Adrenal gland (tissue), 12 donors: ENCODE data around the gene SMARCD2. TPM values are rescaled to one million over a fixed set of nuclear protein-coding genes. Genes with fewer than 3 reads are reported as not detected.

Experiments used
- DNase-seq, 7 donors: peaks; one replicate each; pipeline ENCODE4 v3.0.0-alpha.2; 2019 to 2020
- H3K27ac ChIP-seq, 5 donors: fragments of 200-600 bp; sonication (generic) in 4 of 5; 1 replicate in 3 of 5; 2 replicates in 2 of 5; pipeline versions ENCODE4 v1.5.1 to v1.8.0; 2016 to 2020; ENCODE audit warnings: mild to moderate bottlenecking in 1 of 5
- H3K27me3 ChIP-seq: fragments of 200-600 bp; 2 replicates; pipeline ENCODE4 v1.8.0; 2021
- H3K36me3 ChIP-seq, 2 donors: fragments of 200-600 bp; replicated peaks in 1 of 2; 1 replicate in 1 of 2; 2 replicates in 1 of 2; pipeline versions ENCODE4 v1.5.1 to v1.8.0; 2018 to 2022
- H3K4me1 ChIP-seq, 2 donors: fragments of 200-600 bp; replicated peaks in 1 of 2; 1 replicate in 1 of 2; 2 replicates in 1 of 2; pipeline versions ENCODE4 v1.5.1 to v1.8.0; 2018 to 2021
- H3K4me3 ChIP-seq, 4 donors: fragments of 200-600 bp; sonication (generic) in 3 of 4; one replicate each; pipeline ENCODE4 v1.5.1; 2016 to 2018
- H3K9me3 ChIP-seq, 3 donors: fragments of 200-600 bp; sonication (generic) in 1 of 3; replicated peaks in 1 of 3; 1 replicate in 2 of 3; 2 replicates in 1 of 3; pipeline versions ENCODE4 v1.5.1 to v1.8.0; 2016 to 2021
- POLR2A ChIP-seq, 2 donors: fragments of 450-650 bp; IDR thresholded peaks; one replicate each; pipeline ENCODE4 v1.6.1; 2017; ENCODE audit warnings: antibody characterized with exemption in 2 of 2, mild to moderate bottlenecking in 2 of 2, moderate library complexity in 1 of 2
- WGBS, 4 donors: extraction: QIAGEN DNeasy Blood & Tissue Kit in 2 of 4; methylation state at CpG; one replicate each; pipeline versions ENCODE4 v1.1.5 to v1.1.7; 2013 to 2017; 5-methylcytosine and 5-hydroxymethylcytosine counted together
- intact Hi-C, 2 donors: fragments of 100-400 bp; cut with DNase I; formaldehyde crosslinking; loops; one replicate each; pipeline versions ENCODE4 v1.14.1 to v1.15.0; 2022 to 2023
- polyA plus RNA-seq, 3 donors: library from polyadenylated mRNA; stranded (reverse); fragments of 200-250 nt in 2 of 3; fragments of 350-450 nt in 1 of 3; fragmentation: Illumina TruSeq in 1 of 3; extraction: RNeasy Lipid Tissue Mini Kit (QIAGEN cat#74804) in 1 of 3; gene quantifications; one replicate each; pipeline ENCODE4 v1.2.3, GENCODE V29; 2013 to 2014
- total RNA-seq, 9 donors: library from RNA; depleted of rRNA in 4 of 9; stranded (reverse); fragments of >200 nt in 4 of 9; fragments of 120-200 nt in 1 of 9; fragmentation: NEBNext Ultra II Directional in 1 of 9; extraction: Animal tissue kit (Norgen Biotek cat#: 25700) in 1 of 9; gene quantifications; one replicate each; pipeline versions ENCODE4 v1.1.0 to v1.2.4, GENCODE V29; 2013 to 2023
- TF ChIP-seq, protein P1 (sequence below), 6 experiments: fragments of 450-650 bp in 4 of 6; fragments of 200-600 bp in 2 of 6; sonication (generic) in 1 of 6; IDR thresholded peaks; 1 replicate in 5 of 6; 2 replicates in 1 of 6; pipeline versions ENCODE4 v1.5.1 to v1.8.0; 2016 to 2021; ENCODE audit warnings: antibody characterized with exemption in 6 of 6, mild to moderate bottlenecking in 2 of 6, moderate library complexity in 1 of 6
- donor health status: healthy with polysubstance abuse.
- donor health status: Bipolar disorder and iron deficiency.
- donor health status: DM: yes; HTN: yes; CAD: no.
- donor health status: DM: no; HTN: no; CAD: no.
- donor health status: DM: no; HTN: no; CAD: no.
- donor health status: DM: yes; HTN: yes; CAD: no.

Gene SMARCD2
- total and polyA plus RNA-seq, 12 donors, result 41.9 to 185 (median 80.0) TPM

DNA sequence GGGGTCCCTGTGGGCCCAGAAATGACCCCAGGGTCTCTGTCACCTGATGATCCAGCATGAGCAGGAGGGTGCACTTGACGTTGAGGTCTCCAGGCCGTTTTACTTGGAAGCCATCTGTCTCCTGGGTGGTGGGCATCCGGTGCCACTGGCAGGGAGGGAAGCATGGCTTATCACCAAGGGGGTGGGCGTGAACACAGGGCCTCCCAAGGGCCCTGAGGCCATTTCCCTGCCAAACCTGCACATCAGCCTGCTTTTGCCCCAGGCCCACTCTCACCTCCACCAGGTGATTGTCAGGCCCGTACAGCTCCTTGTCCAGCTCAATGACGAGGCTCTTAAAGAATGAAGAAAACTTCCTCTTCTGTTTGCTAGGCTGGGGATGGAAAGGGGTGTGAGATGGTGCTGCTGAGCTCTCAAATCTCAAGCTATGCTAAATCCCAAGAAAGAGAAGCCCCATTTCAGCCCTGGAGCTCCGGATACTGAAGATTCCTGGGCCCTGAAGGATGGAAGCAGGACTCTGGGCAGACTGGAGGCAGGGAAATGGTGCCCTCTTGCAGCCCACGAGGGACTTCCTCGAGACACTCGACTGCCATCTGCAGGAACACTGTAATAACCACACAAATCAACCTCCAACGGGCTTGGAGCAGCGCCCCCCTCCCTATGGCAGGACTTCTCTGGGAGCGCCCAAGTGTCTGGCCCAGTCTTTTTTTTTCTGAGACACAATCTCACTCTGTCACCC, 7.9 kb downstream of the SMARCD2 start:
- Histone ChIP-seq H3K27me3 (no peaks in the 10 kb centered on the region), H3K4me1 (peaks cover 22 to 39% of the 10 kb centered on the region in 2 donors), H3K9me3 (no peaks in the 10 kb centered on the region), H3K36me3 (peaks cover 0 to 76% of the 10 kb centered on the region in 2 donors), H3K4me3 (no peak overlapping the region), H3K27ac (peak overlapping the region in 1 of 5 donors; percentile 30)
- DNase-seq, result peak in 6 of 7 donors; percentile 51 to 88 (median 77)
- intact Hi-C loops, result no loop called here
- no peak for TF ChIP-seq POLR2A (IDR thresholded peaks at IDR 0.05)
- TF ChIP-seq, protein P1, sequence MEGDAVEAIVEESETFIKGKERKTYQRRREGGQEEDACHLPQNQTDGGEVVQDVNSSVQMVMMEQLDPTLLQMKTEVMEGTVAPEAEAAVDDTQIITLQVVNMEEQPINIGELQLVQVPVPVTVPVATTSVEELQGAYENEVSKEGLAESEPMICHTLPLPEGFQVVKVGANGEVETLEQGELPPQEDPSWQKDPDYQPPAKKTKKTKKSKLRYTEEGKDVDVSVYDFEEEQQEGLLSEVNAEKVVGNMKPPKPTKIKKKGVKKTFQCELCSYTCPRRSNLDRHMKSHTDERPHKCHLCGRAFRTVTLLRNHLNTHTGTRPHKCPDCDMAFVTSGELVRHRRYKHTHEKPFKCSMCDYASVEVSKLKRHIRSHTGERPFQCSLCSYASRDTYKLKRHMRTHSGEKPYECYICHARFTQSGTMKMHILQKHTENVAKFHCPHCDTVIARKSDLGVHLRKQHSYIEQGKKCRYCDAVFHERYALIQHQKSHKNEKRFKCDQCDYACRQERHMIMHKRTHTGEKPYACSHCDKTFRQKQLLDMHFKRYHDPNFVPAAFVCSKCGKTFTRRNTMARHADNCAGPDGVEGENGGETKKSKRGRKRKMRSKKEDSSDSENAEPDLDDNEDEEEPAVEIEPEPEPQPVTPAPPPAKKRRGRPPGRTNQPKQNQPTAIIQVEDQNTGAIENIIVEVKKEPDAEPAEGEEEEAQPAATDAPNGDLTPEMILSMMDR (IDR thresholded peaks at IDR 0.05), result peak; percentile 25 to 64 (median 41)
- WGBS, 4 donors, result 35 to 45% (median 37%) methylated on average over 3 to 13 of the region's 13 CpGs

DNA sequence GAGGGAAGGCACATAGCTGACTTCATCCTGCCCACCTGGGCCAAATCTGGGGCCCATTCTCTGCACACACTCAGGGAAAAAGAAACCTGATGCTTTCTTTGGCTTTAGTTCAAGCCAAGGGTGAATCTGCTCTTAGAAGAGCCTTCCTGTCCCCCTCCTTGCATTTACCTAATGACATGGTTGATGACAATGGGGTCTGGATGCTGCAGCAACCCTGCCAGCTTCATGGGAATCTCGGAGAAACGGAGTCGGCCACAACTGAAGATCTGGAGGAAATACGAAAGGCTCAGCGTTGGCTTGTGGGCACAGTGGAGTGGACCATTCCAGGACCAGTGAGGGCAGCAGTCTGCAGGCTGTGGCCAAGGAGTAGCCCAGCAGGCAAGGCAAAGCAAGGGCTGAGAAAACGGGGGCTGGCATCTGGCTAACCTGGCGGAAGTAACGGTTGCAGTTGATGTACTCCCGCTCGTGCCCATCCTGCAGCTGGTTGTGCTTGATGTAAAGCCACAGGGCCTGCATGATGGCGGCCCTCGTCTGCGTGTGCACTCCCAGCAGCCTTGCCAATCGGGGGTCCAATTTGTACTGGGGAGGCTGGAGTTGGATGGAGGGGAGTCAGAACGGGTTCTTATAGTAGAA, 8.6 kb downstream of the SMARCD2 start:
- Histone ChIP-seq H3K4me3 (no peak overlapping the region), H3K9me3 (no peaks in the 10 kb centered on the region), H3K27ac (no peak overlapping the region), H3K36me3 (peaks cover 0 to 83% of the 10 kb centered on the region in 2 donors), H3K27me3 (no peaks in the 10 kb centered on the region), H3K4me1 (peaks cover 14 to 38% of the 10 kb centered on the region in 2 donors)
- TF ChIP-seq, protein P1 (IDR thresholded peaks at IDR 0.05), result no peak
- TF ChIP-seq POLR2A (IDR thresholded peaks at IDR 0.05), result no peak
- intact Hi-C loops, result no loop called here
- WGBS, 4 donors, result 85 to 93% (median 89%) methylated on average over 11 to 15 of the region's 15 CpGs
- DNase-seq, result peak in 3 of 7 donors; percentile 16 to 52 (median 18)

DNA sequence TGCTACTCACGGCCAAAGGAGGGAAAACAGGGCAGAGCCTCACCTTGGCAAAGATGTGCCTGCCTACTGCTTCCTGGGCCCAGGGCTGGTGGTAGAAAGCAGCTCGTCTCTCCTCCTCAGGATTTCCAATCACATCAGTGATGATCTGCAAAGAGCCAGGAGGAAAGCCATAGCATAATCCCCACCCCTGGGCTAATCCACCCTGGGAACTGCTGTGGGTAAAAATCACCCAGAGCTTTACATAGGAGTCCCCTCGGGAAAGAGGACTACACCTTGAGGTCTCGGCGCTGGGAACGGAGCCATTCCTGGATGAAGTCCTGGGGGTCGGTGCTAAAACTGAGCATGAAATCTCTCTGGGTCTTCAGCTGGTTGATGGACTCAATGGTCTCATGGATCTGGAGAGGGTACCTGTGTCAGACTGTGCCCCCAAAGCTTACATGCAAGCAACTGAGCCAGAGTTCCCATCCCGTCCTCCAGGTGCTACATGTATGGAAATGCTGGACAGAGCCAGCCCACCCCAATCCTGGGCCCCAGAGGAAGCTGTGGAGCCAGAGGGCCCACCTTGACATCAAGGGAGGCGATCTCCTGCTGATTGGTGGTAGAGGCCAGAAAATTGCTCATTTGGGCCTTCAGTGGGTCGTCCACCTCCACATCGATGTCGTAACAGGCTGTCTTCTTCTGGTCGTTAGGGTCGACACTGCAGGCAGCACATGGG, 9.3 kb downstream of the SMARCD2 start:
- TF ChIP-seq, protein P1 (IDR thresholded peaks at IDR 0.05), result no peak
- no peak for TF ChIP-seq POLR2A (IDR thresholded peaks at IDR 0.05)
- peaks cover 12 to 38% of the 10 kb centered on the region in 2 donors for H3K4me1 ChIP-seq

DNA sequence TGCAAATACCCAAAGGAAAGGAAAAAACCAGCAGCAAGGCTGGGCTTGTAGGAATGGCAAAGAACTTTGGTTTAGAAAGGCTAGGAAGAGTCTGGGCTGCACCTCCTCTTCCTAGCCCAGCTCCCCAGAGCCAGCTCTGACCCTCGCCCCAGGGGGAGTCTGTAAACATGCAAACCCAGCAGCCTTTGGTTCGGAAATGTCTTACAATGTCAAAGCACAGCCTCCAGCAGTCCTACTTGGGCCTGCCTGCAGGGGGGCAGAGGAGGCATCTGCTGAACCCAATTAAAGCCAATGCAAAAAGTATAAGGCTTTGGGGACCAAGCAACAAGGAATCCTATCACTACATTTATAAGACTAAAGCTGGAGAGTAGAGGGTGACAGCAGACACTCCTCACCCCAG, 10.0 kb downstream of the SMARCD2 start:
- no peak for TF ChIP-seq POLR2A (IDR thresholded peaks at IDR 0.05)
- TF ChIP-seq, protein P1 (IDR thresholded peaks at IDR 0.05), result no peak
- H3K4me3 ChIP-seq, result no peak overlapping the region
- H3K4me1 ChIP-seq, result peaks cover 8 to 34% of the 10 kb centered on the region in 2 donors
- H3K27ac ChIP-seq, result no peak overlapping the region
- no peaks in the 10 kb centered on the region for H3K27me3 ChIP-seq
- intact Hi-C loops, result no loop called here
- no peak for DNase-seq
- peaks cover 0 to 83% of the 10 kb centered on the region in 2 donors for H3K36me3 ChIP-seq
- no peaks in the 10 kb centered on the region for H3K9me3 ChIP-seq
- WGBS, 4 donors, result 73 to 88% (median 79%) methylated on average over 2 of the region's 2 CpGs

More for the DNA sequence above, 9.3 kb downstream of the SMARCD2 start:
- Histone ChIP-seq H3K9me3 (no peaks in the 10 kb centered on the region), H3K36me3 (peaks cover 0 to 83% of the 10 kb centered on the region in 2 donors), H3K4me3 (no peak overlapping the region), H3K27me3 (no peaks in the 10 kb centered on the region), H3K27ac (no peak overlapping the region)
- intact Hi-C loops, result no loop called here
- peak in 2 of 7 donors; percentile 15 to 21 for DNase-seq
- 74 to 85% (median 80%) methylated on average over 10 to 14 of the region's 14 CpGs for WGBS, 4 donors
